CD4-positive, alpha-beta T cell treated with Interleukin-2 at 100 ng/mL for 4 hours (primary cell): ENCODE data around the gene STEAP4.
"Not testable (repeated sequence)": the region's sequence is repeated elsewhere in the genome, so short reads cannot be mapped to it uniquely, and the experiment has no call there.

Source experiments
- DNase-seq: peaks from one replicate; pipeline ENCODE4 v3.0.0-alpha.2; 2020; ENCODE audit warnings: low spot score

Gene STEAP4

DNA sequence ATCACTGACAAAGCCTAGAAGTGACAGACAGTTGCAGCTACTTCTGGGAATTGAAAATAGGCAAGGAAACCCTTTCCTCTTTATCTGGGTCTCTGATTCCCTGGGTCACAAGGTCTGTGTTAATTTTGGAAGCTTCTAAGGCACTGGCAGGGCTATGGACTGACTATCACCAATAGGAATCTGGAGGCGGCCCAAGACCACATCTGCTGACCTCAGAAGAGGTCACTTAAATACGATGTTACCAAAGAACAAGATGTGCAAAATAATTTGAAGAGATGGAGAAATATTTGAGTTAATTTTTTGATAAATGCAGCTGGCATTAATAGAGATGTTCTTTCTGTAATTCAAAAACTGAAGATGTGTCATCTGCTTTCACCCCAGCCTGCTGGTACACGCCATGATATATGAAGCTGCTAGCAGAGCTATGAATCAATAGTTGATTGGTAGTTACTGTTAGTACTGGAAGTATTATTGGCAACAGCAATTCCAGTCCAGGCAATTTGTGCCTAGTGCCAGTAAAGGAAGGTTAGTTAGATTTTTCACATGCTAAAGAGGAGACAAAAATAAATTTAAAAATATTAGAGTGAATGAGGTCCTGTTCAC lies 5.5 kb upstream of the STEAP4 start:
- DNase-seq: no peak

- no peak for DNase-seq
These were observed 5.0 kb upstream of the STEAP4 start for GRCh38 chr7:88311675-88312036.

GRCh38 chr7:88310956-88311674 lies 4.4 kb upstream of the STEAP4 start:
- DNase-seq: no peak

GRCh38 chr7:88309819-88310218 lies 3.1 kb upstream of the STEAP4 start:
- DNase-seq: no peak

- DNase-seq: no peak
These were observed 1.1 kb upstream of the STEAP4 start for GRCh38 chr7:88307823-88308222.

DNA sequence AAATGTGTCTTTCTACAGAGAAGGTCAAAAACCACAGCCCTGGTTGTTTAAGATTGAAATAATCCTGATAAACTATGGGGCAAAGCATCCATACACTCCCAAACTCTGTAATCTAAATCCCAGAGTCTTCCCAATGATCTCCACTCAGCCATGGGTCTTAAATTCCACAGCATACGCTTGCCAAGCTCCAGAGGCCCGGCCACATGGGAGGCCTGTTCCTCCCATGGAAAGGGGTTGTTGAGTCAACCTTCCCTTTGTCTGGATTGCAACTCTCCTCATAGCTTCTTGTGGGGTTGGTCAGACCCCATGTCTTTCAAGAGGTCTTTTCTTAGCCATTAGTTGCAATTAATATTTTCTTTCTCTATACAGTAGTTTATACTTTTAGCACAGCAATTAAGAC lies 718 bp upstream of the STEAP4 start:
- no peak for DNase-seq

DNA sequence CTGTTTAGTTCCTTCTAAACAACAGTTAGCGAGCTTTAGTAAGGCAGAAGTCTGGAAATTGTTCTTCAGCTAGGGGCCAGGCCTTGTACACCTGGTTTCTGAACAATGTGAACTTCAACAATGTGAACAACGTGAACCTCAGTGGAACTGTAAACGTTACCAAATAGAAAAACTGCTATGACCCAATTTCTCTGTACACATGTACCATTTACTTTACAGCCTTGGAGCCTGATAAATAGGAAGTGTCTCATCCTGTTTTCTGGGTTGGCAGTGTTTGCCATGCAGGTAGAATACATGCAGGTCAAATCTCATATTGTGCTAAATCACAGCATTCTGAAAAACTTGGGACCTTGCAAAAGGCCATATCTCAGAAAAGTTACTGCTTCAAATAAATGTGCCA lies 1.6 kb downstream of the STEAP4 start:
- no peak for DNase-seq

GRCh38 chr7:88302486-88302885 lies 4.2 kb downstream of the STEAP4 start:
- no peak for DNase-seq

DNA sequence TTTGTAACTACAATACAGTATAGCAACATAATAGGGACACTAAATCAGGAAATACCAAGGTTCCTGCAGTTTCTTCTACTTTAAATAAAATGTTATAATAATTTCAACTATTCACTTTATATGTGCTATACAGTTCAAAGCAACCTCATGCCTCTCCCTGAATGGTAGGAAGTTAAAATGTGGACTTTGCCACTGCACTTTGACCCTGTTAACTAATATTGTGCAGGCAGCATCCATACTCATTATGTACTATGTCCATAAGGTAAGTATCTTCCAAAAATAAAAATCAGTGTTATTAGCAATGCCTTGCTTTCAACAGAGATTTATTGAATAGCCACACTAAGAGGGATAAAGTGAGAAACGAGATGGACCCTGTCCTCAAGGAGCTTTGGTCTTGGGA lies 4.8 kb downstream of the STEAP4 start:
- DNase-seq: no peak

DNA sequence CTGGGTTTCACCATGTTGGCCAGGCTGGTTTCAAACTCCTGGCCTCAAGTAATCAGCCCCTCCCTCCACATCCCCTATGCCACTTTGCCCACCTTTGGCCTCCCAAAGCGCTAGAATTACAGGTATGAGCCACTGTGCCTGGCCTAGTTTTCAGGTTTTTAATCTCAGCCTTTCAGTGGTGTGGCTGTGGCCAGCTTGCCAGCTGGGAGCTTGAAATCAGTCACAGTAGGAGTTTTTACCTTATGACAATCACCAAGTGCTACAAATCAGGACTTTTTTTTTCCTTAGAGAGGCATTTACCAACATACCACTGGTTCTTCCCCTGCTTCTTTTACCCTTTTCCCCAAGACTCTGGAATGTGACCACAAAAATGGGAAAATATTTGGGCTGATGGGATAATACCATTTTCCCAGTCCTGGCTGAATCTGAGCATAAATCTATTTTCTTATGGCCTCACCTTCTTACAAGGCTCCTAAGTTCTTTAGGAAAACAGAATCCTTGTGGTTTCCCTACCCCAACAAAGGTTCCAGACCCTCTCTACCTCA lies 6.2 kb downstream of the STEAP4 start:
- no peak for DNase-seq

- no peak for DNase-seq
These were observed 7.6 kb downstream of the STEAP4 start for GRCh38 chr7:88299126-88299525.

GRCh38 chr7:88293866-88294265 lies 12.8 kb downstream of the STEAP4 start:
- DNase-seq: no peak

DNA sequence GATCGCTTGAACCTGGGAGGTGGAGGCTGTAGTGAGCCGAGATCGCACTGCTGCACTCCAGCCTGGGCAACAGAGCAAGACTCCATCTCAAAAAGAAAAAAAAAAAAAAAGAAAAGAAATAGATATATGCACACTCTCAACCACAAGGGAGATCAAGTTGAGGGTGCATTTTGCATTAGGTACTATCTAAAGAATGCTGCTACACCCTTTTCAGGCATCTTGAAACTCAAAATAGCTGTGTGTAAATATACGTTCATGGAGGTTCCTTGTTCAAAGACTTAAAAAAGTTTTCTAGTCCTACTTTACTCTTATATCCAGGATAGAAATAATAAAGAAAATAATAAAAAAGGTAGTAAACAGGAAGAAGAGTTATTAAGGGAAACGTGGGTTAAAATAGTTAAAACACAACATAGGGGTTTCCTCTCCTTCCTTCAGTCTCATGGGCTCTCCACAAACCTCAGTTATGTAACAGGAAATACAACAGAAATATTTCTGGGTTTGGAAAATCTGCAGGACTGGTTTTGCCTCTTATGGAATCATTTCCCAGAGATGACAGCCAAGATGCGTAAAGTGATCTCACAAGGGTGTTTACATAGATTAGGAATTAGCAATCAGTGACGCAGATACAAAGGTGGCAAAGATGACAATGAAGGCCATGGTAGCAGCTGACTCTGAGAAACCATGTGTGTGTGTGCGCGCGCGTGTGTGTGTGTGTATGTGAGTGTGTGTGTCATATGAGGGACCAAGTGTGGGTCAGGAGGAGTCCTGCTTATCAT lies 15.1 kb downstream of the STEAP4 start:
- no peak for DNase-seq

- no peak for DNase-seq
These were observed 16.2 kb downstream of the STEAP4 start for GRCh38 chr7:88290491-88290890.

- DNase-seq: no peak
These were observed 17.1 kb downstream of the STEAP4 start for GRCh38 chr7:88289564-88290025.

DNA sequence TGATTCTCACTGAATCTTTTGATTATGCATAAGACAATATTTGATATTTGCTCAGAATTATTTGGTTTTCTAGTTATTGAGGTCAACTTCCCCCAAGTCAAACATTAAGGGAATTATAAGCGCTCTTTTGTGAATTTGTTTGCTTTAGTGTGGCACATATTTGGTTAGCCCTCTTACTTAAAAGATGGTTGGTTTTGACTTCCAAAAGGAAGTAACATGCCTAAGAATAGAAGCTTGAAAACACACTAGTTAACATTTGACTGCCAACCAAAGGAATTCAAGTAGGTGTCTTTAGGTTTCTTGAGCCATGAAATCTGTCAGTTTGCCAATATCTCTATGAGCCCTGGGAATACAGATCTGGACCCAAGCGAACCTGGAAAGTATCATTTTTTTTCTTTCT lies 24.9 kb downstream of the STEAP4 start:
- DNase-seq: no peak

- DNase-seq: no peak
These were observed 25.9 kb downstream of the STEAP4 start for GRCh38 chr7:88280801-88281200.

GRCh38 chr7:88279323-88279722 lies 27.4 kb downstream of the STEAP4 start:
- DNase-seq: no peak

DNA sequence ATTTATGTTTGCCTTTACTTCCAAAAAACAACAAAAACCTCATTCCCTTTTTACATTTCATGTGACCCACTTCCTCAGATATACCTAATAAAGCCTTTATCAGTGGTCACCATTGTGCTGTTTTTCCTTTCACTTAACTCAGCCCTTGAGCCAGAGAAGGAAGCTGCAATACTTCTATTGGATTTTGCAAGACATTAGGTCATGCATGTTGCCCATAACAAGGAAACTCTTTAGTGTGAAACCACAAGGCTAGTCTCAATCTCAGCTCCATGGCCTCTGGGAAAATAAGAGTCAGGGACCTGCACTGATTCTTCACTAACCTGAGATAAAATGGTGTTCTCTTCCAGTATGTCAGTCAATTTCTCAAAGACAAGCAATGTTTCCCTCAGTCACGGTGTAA lies 27.8 kb downstream of the STEAP4 start:
- no peak for DNase-seq

DNA sequence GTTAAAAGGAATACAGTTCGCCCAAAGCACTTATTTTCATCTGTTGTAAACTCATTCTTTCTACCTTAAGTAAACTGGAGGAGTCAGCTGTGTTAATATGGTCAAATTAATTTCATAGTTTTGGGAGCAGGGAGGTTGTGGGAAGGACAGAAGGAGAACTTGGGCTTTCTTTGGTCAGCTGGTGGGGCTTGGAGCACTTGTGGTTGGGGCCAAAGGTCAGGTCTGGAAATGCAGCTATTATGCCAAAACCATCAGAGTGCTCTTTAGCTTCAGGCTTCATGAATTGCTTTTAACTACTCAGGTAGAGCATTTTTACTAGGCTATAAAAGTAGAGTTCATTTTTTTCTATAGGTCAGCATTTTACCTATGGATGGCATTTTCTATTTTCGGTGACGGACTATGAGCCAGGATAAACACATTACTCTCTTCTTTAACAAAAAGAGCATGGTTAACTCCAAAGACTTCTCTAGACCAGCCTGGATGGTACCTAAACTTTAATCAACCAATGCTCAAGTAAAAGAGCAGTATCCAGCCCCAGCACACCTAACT lies 30.0 kb downstream of the STEAP4 start:
- no peak for DNase-seq

DNA sequence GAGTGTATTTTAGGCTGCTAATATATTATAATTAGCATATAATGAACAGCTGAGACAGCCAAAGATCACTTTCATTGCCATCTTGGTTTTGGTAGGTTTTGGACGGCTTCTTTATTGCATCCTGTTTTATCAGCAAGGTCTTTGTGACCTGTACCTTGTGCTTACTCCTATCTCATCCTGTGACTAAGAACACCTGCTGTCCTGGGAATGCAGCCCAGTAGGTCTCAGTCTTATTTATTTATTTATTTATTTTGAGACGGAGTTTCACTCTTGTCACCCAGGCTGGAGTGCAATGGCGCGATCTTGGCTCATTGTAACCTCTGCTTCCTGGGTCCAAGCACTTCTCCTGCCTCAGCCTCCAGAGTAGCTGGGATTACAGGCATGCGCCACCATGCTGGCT lies 31.8 kb downstream of the STEAP4 start:
- DNase-seq: not testable (repeated sequence)

DNA sequence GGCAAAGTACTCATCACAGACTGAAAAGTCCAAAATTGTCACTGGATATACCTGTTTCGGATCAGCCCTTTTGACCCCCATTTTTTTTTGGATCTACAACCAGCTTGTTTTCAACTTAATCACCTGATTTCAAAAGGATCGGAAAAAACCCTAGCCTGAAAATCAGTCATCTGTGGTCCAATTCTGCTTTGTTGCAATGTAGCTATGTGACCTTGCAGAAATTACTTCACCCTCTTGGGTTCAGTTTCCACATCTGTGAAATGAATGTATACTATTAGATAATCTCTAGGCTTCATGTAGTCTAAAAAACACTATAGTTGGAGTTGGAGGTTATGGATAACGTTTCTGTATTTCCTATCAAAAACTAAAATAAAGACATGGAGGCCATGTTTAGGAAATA lies 37.1 kb downstream of the STEAP4 start:
- no peak for DNase-seq

DNA sequence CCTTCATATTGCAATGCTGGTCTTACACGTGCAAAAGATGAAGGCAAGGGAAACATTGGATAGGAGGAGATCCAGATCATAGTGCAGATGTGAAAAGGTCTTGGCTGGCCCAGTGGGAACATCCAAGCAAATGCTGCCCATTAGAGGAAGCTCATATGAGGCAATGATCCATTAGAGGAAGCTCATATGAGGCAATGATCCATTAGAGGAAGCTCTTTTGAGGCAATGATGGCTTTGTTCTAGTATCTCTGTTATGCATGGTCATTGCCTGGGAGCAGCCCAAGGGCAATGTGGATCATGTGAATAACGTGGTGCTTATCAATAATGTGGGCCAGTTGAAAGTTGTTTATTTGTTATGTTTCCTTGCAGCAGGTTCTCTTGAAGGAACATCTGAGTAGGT lies 37.8 kb downstream of the STEAP4 start:
- no peak for DNase-seq
